Measurements from ENCODE around the gene C1orf167. TPM values are rescaled to one million over a fixed set of nuclear protein-coding genes. Genes with fewer than 3 reads are reported as not detected.

Gene C1orf167
- total RNA-seq, 1 donor from 2014 or later, result 0.68 TPM

DNA sequence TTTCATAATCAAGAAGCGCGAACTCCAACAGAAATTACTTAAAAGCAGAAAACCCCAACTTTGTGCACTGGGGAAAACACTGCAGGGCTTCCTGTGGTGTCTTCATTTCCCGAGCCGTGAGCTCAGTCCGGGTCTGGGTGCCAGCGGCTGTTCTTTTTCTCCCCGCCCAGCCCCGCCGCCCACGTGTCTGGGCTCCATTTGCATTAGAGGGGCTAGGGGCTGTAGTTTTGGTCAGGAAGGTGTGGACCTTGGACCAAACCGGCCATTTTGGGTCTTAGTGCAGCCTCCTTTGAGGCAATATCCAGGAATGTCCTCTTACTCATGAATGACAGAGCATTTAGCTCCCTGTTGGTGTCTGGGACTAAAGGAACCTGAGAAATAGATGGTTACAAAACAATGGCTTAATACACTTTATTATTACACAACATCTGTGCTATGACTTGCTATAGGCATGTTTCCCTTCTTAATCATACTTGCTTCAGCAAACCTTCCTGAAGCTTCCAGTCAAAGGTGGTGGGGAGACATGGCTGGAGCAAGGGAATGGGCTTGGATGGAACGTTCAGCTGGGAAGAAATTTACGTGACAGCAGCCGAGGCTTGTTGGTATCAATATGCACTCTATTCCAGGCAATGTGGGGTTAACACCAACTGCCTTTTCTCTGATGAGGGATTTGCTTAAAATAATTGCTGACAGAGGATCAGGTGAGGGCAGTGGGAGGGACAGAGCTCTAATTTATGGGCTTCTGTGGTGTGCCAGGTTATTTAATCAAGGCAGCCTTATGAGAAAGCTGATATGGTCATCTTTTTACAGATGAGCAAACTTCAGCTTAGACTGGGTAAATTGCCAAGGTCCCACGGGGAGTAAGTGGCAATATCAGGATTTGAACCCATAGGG lies 25.0 kb upstream of the C1orf167 start:
- DNase-seq (ENCODE audit: low spot score), result peak; percentile 68

DNA sequence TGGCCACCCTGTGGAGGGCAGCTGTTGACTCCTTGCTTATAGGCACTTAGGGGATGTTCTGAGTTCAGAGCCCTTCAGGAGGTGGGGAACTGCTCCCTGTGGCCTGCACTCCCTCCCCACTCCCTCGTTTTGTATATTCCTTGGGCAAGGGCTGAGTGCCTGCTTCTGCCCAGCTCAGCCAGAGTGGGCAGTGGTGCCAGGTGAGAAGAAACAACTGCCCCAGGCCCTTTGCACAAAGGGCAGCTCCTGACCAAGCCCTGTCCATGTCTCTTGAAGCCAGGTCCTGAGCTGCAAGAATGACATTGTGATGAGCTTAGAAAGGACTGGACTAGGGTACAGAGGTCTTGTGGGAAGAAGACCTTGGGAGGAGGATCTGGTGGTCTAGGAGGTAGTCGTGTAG lies 23.9 kb upstream of the C1orf167 start:
- no peak for DNase-seq (ENCODE audit: low spot score)

DNA sequence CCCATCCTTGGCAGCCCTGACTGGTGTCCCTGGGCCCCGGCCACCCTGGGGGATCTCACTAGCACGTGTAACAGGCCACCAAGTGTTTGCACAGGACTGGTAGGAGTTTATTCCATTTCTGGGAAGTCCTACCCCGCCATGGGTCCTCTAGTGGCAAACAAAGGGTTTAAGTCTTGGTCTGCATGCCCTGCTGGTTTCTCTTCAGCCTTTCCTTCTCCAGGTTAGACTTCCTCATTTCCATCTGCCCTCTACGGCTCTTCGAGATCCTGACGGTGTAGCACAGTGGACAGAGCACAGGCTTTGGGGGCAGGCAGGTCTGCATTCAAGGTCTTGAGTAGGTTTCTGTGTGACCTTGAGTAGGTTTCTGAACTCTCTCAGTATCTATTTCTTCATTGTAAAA lies 23.2 kb upstream of the C1orf167 start:
- no peak for DNase-seq (ENCODE audit: low spot score)

DNA sequence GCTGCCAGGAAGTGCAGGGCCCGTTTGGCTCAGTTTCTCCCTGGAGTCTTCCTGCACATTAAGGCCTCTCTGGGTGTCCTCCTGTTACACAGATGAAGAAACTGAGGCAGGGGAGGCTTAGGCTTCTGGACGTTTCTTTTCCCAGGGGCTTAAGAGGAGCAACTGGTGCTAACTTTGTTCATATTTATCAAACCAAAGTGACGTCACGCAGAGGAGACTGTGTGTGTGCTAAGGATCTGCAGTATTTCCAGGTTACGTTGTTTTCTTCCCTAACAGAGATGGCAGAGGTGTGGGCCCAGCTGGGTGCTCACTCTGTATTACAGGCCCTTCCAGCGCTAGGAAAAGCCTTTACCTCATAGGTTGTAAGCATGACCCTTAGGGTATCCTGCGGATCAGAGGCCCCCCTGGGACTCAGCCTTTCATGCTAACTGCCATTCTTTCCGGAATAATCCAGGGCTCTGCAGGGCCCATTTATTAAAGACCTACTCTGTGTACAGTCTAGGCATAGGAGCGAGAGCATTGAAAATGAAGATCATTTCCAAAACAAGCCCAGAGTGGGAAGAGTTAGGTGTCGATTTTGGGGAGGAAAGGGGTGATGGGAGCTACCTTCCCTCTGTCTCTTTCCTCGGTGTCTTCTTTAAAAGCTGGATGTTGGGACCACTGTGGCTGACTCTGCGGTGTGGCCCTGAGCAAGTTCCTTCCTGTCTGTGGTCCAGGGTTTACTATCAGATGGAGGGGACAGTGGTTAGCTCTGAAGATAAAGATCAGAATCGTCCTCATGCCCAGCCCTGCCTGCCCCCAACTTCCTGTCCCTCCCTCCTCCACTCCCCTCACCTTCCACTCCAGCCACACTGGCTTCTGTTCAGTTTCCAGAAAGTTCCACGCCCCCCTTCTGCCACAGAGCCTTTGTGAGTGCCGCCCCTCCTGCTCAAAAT lies 21.5 kb upstream of the C1orf167 start:
- DNase-seq (ENCODE audit: low spot score), result no peak

DNA sequence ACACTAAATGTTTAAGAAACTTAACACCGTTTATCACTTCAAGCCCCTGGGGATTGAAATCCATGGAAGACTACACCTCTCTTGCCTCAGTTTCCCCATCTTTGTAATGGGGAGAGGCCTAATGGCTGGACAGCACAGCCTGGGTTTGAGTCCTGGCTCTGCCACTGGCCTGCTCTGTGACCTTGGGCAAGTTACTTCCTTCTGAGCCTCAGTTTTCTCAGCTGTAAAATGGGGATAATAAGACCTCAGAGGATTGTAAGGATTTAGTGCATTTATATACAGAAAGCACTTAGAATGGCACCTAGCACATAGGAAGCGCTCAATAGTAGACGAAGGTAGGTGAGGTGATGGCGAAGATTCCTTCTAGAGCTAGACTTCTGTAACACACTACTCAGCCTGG lies 20.5 kb upstream of the C1orf167 start:
- DNase-seq (ENCODE audit: low spot score), result no peak

DNA sequence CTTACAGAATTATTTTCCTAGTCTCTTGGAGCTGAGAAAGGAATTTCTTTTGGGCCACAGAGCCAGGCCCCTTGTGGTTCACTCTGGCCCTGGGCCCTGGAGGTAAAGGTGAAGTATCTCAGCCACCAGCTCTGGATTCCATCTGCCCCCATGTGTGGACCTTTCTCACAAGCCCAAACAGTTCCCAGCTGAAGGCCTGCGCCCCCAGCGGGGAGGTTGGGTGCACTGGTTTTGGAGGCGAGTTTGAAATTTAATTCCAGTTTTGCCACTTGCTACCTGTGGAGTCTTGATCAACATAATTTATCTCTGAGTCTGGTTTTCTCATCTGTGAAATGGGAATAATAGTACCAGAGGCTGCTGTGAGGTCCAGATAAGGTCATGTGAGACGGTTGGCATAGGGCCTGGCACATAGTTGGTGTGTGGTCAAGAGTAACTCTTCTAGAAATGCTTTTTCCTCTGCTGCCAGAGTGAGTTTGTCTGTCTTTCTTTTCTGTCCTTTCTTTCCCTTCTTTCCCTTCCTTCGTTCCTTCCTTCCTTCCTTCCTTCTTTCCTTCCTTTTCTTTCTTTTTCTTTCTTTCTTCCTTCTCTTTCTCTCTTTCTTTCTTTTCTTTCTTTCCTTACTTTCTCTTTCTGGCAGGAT lies 20.0 kb upstream of the C1orf167 start:
- DNase-seq (ENCODE audit: low spot score), result no peak

DNA sequence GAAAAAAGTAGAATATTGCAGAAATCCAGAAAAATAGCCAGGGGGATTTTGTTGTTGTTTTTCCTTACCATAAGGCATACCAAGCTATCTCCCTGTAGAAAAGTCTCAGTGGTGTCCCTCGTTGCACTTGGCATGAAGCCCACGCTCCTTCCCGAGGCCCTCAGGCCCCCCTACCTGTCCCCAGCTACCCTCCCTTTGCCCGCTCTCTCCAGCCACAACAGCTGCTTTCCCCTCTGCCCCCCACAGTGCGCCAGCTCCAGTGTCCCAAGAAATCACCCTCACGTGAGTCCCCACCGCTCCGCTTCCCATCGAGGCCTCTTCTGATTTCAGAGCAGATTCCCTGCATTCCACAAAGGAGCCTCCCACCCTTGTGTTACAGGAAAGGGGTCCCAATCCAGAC lies 17.7 kb upstream of the C1orf167 start:
- no peak for DNase-seq (ENCODE audit: low spot score)

DNA sequence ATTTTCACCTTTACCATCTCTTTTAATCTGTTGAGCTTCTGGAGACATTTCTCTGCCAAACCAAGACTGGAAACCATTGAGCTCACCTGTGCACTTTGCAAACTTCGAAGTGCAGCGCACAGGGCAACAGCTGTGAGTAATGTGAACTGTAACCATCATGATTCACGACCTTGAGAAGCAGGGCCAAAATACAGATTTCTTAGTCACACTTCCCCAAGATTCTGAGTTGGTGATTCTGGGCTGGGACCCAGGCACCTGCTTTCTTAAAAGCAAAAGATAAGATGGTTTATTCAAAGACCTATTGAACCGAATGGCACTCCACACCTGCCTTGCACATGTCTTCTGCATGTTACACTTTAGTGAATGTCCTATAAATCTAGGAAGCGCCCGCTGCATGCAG lies 15.9 kb upstream of the C1orf167 start:
- DNase-seq (ENCODE audit: low spot score), result no peak

DNA sequence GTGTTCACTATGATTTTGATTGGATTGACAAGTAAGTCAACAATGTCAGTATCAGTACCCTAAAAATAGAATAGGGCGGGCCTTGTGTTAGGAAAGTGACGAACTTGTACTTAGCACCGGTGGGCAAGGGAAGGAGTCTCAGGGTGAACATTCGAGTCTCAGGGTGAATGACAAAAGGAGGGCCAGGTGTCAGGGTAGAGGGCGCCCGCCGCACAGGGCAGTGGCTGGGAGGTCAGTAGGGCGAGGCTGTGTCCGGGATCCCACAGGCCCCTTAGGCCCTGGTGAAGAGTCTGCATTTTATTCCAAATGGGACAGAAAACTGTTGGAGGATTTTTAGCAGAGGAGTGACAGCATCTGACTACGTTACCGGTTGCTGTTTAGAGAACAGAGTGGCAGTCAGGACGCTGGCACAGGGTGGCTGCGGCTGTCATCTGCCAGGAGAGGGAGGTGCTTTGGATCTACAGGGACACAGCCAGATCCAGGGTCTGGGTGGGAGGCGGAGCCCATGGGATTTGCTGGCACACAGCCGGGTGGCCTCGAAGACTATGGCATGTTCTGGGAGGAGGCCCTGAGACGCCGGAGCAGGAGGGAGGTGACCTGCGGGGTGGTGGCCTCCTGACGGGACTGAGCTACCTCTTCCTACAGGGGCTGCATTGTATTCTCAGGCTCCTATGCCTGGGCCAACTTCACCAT lies 15.1 kb upstream of the C1orf167 start:
- no peak for DNase-seq (ENCODE audit: low spot score)

DNA sequence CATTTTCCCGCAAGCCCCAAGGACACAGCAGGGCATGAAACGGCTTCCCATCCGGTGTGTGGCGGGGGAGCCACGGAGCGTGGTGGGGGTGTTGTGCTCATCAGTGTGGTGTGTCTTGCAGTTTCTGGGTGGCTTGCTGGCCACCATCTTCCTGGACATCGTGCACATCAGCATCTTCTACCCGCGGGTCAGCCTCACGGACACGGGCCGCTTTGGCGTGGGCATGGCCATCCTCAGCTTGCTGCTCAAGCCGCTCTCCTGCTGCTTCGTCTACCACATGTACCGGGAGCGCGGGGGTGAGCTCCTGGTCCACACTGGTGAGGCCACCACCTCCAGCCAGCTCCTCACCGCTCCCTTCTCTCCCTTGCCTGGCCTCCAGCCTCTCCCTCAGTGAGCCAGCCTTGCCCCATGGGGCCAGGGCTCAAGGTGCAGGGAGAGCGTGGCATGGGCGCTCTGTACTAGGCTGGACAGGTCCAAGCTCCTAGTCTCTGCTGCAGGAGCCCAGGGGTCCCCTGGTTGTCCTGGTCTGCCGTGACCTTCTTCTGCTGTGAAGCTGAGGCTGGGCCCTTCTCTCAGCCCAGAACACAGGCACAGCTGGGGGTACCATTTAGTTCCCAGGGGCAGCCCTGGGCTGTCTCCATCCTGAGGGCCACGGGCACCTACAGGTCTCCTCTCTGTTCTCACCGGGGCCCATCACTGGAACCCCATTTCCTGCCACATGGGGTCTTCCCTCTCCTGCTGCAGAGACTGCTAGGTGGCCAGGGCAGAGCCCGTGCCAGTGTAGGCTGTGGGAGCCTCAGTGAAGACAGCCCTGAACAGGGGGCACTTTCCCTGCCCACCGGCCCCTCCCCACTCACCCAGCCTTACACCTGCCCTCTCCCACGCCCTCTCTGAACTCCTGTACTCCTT lies 13.4 kb upstream of the C1orf167 start:
- no peak for DNase-seq (ENCODE audit: low spot score)

DNA sequence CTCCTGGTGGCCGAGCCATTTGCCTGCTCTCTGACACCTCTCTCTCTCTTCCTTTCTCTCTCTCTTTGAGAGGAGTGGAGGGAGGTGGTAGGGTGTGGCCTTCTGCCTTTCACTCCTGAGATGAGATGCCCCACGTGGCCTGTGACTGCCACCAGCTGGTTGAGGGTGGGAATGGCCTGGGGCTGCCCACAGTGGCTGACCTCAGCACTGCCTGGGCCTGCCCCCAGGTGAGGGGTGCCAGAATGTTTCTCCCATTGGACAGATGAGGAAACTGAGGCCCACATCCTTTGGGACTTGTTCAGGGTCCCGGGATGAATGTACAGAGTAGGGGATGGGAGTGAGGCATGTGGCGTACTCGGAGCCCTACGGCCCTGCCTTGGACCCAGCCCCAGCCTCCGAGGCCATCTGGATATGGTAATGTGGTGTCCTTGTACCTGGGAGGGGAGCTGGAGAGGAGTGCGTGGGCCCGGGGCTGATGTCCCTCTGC lies 12.7 kb upstream of the C1orf167 start:
- DNase-seq (ENCODE audit: low spot score), result no peak

DNA sequence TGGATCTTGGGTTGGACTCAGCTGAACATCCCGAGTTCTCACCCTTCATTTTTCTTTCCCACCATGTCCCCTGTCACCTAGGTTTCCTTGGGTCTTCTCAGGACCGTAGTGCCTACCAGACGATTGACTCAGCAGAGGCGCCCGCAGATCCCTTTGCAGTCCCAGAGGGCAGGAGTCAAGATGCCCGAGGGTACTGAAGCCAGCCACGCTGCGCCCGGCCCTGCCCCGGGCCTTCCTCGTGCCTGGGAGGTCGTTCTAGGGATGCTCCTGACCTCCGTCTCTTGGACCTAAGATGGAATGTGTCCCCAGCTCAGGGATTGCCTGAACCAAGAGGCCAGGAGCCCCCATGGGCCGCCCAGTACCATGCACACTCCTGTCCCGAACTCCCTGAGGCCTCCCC lies 12.0 kb upstream of the C1orf167 start:
- DNase-seq (ENCODE audit: low spot score), result no peak

DNA sequence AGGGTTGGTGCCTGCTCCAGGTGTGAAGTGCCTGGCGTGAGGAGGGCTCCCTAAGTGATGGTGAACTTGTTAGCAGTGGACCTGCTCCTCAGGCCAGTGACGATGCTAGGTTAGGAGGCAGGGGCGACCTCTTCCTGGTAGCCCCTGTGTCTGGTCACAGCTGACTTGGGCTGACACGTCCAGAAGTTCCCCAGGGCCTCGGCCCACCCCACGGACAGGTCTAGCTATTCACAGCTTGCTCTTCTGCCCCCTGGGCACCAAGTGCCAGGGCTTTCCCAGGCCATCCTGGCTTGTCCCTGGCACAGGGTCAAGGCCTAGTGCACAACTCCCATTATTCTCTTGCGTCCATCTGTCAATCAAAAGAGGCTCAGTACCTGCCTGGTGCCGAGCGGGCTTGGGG lies 10.9 kb upstream of the C1orf167 start:
- no peak for DNase-seq (ENCODE audit: low spot score)

DNA sequence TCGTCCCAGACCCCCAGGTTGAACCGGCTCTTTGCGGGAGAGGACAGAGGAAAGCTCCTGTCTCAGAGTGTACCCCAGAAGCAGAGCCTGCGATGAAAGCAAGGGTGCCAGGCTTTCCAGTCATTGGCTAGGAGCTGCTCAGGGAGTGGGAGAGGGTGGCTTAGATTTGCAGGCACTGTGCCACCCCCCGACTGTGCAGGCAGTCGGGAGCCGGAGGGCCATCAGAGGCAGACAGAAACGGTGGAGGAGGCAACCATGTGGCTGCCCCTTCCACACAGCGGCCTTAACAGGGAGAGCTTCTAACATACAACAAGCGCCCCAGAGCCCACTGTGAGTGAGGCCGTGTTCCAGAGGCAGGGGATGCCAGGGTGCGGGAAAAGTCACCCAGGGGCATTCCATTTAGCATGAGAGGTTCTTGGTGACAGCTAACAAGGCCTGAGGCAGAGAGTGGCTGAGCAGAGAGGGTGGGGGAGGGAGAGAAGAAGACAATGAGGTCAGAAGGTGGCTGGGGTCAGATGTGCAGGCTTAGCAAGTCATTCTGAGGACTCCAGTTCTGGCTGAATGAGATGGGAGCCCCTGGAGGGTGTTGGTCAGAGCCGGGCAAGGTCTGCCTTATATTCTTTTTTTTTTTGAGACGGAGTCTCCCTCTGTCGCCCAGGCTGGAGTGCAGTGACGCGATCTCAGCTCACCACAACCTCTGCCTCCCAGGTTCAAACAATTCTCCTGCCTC lies 9.5 kb upstream of the C1orf167 start:
- DNase-seq (ENCODE audit: low spot score), result no peak

DNA sequence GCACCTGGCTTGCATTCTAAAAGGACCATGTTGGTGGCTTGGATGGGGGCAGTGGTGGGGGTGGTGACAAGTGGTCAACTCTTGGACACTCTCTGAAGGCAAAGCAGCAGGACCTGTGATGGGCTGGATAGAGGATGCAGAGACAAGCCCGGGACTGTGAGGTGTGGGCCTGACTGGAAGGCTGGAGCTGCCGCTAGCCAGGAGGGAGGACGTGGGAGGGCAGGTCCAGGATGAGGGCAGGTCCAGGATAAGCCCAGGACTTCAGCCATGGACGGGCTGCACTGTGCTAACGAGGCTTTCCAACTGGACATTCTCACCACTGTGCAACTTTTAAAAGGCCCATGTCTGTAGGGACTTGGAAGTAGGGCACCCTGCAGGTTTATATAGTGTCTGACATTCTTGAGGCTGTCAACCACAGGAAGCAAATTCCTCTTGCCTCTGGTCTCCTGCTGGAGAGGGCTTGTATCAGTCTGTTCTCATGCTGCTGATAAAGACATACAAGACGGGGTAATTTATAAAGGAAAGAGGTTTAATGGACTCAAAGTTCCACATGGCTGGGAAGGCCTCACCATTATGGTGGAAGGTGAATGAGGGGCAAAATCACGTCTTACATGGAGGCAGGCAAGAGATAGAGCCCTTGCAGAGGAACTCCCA lies 8.3 kb upstream of the C1orf167 start:
- DNase-seq (ENCODE audit: low spot score), result no peak

DNA sequence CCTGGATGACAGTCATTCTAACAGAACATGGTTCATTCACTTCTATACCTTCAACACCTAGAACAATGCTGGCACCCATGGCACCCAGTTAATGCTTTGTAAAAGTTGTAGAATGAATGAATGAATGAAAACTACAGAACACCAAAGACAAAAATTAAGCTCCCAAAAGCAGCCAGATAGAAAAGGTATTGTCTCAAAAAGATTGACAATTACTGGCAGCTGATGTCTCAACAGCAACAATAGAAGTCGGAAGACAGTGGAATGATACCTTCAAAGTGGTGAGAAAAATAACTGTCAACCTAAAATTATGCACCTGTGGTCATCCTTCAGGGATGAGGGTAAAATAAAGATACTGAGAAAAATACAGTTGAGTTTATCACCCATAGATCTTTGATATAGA lies 4.9 kb upstream of the C1orf167 start:
- no peak for DNase-seq (ENCODE audit: low spot score)

DNA sequence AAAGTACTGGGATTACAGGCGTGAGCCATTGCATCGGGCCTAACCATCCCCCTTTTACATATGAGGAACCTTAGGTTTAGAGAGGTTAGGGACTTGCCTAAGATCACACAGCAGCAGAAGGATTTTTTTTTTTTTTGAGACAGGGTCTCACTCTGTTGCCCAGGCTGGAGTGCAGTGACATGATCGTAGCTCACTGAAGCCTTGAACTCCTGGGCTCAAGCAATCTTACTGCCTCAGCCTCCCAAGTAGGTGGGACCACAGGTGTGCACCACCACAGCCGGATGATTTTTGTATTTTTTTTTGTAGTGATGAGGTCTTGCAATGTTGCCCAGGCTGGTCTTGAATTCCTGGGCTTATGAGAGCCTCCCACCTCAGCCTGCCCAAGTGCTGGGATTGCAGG lies 2.2 kb upstream of the C1orf167 start:
- DNase-seq (ENCODE audit: low spot score), result no peak

DNA sequence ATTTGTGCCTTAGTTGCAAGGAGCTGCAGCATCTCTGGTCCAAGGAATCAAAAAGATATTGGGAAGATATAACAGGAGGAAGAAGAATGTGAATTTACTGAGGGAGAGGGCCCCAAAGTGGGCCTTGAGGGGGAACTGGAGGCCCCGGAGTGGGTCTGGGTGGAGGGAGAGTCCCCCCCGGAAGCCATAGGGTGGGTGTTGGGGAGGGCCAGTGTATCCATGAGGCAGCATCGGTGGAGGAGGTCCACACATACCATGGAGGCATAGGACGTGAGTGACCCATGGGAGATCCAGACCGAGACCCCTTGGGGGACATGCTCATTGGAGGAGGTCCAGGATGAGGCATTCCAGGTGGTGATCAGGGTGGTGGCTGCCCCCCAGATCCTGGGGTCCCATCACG lies 708 bp upstream of the C1orf167 start:
- DNase-seq (ENCODE audit: low spot score), result no peak

DNA sequence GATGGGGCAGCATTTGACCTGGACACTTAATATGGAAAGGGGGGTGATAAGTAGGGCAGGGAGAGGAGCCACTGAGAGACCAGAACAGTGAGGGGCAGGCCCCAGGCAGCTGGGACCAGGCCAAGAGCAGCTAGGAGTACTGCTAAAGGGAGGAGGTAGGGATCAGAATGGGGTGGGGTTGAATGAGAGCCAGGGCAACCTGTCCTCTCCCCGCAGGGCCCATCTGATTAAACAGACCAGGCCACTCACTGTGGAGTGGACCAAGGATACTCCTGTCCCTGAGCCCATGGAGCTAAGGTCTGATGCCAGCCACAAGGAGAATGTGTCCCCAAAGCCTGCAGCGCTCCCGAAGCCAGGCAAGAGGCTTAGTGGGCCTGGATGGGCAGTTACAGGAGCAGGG lies 2.1 kb downstream of the C1orf167 start:
- no peak for DNase-seq (ENCODE audit: low spot score)

All from ureter (tissue), 1 donor.